Hematopoietic multipotent progenitor cell treated with erythropoietin and hydrocortisone succinate and interleukin-3 and kit ligand, for 6 days (in vitro differentiated cells): ENCODE results near the gene C3orf33.

Source experiments
- DNase-seq: peaks from one replicate; pipeline ENCODE4 v3.0.0-alpha.2; 2015

The C3orf33 gene

DNA sequence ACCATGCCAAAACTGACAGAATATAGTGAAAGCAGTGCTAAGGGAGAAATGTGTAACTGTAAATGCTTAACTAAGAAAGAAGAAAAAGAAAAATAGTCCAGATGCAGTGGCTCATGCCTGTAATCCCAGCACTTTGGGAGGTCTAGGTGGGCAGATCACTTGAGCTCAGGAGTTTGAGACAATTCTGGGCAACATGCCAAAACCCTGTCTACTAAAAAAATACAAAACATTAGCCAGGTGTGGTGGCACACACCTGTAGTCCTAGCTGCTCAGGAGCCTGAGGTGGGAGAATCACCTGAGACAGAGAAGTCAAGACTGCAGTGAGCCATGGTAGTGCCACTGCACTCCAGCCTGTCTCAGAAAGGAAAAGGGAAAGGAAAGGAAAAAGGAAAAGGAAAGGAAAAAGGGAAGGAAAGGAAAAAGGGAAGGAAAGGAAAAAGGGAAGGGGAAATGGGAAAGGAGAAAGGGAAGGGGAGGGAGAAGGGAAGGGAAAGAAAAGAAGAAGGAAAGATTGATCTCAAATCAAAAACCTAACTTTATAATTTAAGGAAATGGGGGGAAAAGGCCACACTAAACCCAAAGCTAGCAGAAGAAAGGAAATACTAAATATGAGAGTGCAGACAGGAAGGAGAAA, 20.3 kb downstream of the C3orf33 start:
- no peak for DNase-seq

- DNase-seq, result no peak
Measured at GRCh38 chr3:155782390-155782953, 23.6 kb downstream of the C3orf33 start.

GRCh38 chr3:155780291-155780690, 25.8 kb downstream of the C3orf33 start:
- DNase-seq, result no peak

- DNase-seq, result no peak
Measured at GRCh38 chr3:155778462-155778861, 27.6 kb downstream of the C3orf33 start.

DNA sequence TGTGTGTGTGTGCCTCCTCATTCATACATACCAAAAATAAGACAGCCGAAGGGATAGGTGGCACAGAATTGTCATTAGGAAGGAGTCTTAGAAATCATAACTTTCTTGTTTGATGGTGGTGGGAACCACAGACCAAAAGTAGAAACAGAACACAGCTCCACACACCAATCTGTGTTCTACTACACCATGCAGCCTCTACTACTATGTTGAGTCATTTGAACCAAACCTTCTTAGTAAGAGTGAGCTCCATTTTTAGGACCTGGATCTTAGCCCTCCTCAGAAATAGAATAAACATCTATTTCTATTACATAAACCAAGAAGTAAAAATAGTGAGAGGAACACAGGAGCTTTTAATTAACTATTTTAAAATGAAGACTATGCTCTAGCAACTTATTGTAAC, 33.3 kb downstream of the C3orf33 start:
- no peak for DNase-seq

DNA sequence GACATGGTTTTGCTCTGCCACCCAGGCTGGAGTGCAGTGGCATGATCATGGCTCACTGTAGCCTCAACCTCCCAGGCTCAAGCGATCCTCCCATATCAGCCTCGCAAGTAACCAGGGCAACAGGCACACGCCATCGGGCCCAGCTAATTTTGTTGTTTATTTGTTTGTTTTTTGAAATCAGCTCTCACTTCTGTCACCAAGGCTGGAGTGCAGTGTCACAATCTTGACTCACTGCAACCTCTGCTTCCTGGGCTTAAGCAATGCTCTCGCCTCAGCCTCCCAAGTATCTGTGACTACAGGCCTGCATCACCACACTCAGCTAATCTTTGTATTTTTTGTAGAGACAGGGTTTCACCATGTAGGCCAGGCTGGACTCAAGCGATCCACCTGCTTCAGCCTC, 35.0 kb downstream of the C3orf33 start:
- no peak for DNase-seq

- DNase-seq, result no peak
Measured at GRCh38 chr3:155766206-155766605, 39.9 kb downstream of the C3orf33 start.

GRCh38 chr3:155763870-155764463, 42.1 kb downstream of the C3orf33 start:
- DNase-seq, result no peak

DNA sequence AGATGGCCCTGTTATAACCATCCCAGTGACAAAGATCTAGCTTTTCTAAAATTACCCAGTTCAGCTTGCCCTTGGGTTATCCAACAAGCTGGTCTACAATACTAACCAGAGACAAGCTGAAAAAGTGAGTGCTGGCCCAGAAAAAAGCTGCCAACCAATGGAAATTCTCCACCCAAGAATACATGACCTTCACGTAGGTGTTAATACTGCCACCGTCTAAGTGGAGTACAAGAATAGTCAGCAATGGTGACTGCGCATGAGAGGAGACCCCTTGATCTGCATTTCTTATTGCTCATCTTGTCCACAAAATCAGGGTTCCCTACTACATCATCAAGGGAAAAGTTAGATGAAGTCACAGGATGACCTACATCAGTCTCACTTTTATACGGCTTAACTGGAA, 45.4 kb downstream of the C3orf33 start:
- no peak for DNase-seq

DNA sequence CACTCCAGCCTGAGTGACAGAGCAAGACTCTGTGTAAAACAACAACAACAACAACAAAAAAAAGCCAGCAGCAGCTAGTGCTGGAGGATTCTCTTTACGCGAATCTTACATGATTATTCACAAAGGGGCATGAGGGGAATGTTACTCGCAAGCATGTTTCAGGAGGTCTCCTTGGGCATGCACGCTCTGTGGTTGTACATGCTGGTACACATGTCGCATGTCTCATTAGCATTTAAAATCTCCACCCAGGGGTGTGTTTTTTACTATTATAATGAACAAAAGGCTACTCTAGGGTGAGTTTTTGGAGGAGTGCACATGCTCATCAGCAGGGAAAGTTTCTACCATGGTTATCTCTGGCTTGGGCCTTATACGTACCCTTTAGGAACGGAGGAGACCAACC, 48.5 kb downstream of the C3orf33 start:
- no peak for DNase-seq

DNA sequence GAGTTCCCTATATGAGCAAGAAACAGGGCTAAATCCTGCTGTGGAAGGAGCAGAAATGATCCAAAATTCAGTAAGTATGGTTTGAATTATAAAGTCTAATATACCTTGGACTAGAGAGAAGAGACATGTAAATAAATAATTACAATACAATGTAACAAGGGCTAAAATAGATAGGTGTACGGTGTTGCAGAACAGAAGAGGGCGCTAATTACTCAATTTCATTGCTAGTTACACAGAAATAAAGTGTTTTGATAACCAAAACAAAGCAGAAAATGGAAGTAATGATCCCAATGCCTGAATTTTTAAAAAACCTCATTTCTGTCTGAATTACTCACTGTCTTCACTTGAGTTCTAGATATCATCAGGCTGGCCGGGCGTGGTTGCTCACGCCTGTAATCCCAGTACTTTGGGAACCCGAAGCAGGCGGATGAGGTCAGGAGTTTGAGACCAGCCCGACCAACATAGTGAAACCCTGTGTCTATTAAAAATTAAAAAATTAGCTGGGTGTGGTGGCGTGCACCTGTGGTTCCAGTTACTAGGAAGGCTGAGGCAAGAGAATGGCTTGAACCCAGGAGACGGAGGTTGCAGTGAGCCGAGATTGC, 52.9 kb downstream of the C3orf33 start:
- DNase-seq, result peak; percentile 88

DNA sequence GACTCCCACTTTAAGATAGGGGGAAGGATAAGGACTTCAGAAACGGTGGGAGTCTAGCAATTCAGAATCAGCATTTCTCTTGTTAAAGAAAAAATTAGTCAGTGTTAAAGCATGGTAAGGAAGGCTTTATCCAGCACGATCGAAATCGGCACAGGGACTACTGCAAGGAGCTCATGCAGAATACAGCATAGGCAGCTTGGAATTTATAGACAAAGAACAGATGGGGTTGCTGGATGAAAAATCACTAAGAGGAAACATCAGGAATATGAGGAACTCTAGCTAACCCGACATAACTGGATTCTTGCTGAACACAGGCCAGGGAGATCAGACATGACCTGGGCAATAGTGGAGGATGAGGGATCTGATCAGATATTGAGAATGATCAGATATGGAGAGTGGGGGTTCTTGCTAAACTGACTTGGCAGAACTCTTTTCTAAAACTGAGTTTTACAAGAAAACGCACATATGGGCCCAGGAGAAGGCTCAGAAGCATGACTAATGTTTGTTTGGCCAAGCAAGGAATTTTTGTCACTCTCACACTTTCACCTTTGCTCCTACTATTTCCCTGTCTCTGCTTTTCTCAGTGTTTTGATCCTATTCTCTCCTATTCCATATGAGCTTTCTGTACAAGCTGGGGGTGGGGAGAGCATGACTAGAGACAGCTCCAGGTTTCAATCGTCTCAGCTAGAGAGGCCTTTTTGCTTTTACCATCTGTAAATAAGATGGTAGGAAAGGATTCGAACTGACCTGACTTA, 57.3 kb downstream of the C3orf33 start:
- DNase-seq, result no peak

DNA sequence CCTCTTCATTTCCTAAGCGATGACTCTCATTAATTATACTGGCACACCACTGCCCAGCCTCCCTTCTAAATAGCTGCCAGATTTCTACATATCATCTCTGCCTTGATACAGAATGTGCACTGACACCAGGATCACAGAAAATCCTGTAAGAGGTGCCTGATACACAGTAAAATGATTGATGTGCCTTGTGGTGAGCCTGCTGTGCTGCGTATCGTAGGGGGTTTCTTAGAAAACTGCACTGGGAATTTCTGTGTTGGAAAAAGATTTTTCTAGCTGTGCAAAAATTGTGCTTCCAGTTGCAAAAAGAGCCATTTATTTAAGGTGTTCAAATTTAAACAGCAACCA, 58.2 kb downstream of the C3orf33 start:
- DNase-seq, result no peak

DNA sequence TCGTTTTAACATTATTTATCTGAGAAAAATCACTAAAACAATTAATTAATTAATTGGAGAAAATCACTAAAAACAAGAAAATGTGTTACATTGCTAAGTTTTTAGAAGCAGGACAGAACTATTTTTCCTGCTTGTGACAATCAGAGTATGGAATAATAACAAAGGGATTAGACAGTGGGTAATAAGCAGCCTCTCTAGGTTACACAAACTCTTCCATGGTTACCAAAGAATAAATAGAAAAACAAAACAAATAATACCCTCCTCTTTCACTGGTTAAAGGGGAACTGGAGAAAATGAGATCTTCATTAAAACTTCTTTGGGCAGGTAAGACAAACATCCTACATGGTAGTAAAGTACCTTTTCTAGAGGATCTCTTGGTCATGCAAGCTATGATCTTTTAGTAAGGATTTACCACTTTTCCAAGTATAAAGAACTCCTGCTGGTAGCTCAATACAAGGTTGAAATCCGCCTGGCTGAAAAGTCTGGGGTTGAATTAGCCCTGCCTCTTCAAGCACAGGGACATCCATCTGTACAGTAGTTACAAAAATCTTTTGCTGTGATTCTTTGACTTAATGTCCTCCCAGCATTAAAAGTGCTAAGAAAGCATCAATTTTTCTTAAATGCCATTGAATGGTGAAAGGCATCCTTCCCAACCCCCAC, 58.7 kb downstream of the C3orf33 start:
- DNase-seq, result no peak

DNA sequence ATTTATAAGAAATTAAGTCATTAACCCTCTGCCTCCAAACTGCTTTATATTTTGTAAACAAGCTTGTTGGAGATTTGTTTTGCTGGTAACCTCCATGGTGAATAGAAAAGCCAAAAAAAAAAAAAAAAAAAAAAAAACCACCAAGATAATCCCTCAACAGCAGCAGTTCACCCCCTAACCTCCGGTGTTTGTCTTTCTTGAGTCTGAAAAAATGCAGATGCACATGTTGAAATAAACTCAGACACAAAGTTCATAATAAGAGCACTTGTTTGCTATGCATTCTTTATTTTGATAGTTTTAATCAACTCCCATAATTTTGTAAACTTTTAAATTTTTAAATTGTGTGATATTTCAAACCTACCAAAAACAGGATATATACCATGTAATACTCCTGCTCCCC, 59.4 kb downstream of the C3orf33 start:
- no peak for DNase-seq

DNA sequence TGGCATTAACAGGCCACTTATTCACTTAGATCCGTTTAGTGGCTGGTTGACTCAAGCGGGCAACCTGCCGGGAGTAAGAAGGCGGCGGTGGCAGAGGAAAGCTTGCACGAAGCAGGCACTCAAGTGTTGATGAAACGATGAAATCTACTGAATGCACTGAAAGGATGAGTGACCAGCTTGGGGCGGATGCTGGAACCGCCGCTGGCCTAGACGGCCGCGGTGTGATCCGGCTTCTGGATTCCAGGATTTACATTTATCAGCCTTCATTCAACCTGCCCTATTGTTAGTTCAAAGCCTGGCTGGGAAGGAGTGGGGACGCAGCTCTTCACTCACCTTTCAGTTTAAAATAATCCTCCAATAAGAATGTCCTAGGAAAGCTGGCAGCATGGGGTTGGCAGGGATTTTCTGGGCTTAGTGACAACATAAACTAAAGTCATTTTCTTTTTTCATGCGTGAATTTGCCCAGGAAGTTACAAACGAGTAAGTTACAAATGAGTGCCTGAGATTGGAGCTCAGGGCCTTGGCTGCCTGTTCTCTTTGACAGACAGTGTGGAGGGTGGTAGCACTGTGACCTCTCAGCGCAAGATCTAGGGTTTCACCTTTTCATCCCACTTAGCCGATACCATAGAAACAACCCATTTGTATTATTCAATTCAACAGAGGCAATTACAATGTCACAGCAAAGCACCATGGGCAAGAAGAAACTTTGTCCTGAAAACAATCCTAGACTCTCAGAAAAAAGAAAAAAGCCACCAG, 60.1 kb downstream of the C3orf33 start:
- peak; percentile 30 for DNase-seq

GRCh38 chr3:155744626-155745324, 61.3 kb downstream of the C3orf33 start, which contains the start of gene PLCH1:
TSS of gene PLCH1 (minus strand) at chr3:155745071. CDS start at chr3:155704224, 40,847 bp downstream.
- peak; percentile 73 for DNase-seq

DNA sequence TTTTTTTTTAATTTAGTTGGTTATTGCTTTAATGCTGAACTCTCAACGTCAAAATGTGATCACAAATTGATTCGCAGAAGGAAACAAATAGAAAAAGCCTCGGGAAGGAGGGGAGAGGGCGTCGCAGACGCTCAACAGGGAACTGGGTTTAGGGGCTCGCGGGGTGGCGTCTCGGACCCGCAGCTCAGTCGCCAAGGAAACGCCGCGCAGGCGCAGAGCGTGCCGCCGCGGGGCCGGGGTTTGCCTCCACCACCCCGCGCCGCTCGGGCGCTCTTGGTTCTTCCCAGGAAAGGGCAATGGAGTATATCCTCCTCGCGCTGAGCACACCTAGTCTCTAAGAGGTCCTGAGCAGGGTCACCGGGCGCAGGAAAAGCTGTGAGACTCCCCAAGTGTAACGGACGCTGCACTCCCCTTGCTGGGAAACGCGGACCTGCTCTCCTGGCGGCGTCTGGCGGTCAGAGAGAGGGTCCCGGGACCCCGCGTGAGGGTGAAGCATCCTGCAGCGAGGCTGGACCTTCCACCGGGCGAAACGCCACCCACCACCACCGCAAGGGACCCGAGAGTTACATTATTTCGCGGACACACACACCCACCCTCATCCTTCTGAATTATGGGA, 62.0 kb downstream of the C3orf33 start:
- DNase-seq, result peak; percentile 33

DNA sequence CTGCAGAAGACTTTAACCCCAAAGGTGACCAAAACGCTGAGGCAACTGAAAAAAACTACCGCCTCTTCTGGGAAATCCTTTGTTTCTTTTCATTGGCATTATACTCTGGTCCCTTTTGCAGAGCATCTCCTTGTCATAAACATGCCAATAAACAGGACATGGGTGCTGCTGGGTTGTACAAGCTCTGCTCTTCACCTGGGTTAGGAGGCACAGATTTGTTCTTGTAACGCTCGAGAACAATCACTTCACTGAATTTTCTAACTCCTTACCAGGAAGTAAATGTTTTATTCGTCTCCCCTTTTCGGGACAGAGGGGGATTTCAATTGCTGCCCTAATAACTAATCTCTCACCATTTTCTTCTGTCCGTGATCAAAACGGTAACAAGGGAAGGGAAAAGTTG, 62.5 kb downstream of the C3orf33 start:
- no peak for DNase-seq

GRCh38 chr3:155742349-155742965, 63.6 kb downstream of the C3orf33 start:
- no peak for DNase-seq

DNA sequence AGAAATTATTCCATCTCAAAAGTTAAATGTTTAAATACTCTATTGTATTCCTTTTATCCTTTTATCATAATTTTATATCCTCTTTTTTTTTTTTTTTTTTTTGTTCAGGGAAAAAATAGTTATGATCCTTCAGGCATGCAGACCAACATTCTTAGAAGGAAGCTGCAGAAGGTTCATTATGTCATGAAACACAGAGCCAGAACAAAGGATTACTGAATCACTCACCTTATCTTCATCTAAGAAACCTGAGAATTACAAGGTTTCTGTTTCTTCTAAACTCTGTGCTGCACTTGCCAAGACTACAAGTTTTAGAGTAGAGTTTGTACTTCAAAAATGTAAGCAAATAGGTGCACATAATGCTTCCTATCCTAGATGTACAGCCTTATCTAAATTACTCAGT, 64.5 kb downstream of the C3orf33 start:
- no peak for DNase-seq
